HepG2 (cell line): ENCODE data around the gene CBFA2T2. TPM values are rescaled to one million over a fixed set of nuclear protein-coding genes. Genes with fewer than 3 reads are reported as not detected.

Source experiments
- DNMT3B ChIP-seq: conservative IDR thresholded peaks from 2 replicates; pipeline ENCODE4 v1.6.1; 2016; ENCODE audit warnings: missing biosample characterization, control low read depth
- EP300 ChIP-seq, 3 experiments: sonication (generic) in 1 of 3; formaldehyde crosslinking in 1 of 3; IDR thresholded peaks; 2 replicates each; pipeline versions ENCODE4 v1.5.1 to v1.6.1; 2011 to 2020; ENCODE audit warnings: low read depth in 2 of 3, low read length in 2 of 3, borderline replicate concordance in 1 of 3, improper control_type of control experiment in 1 of 3, mild to moderate bottlenecking in 1 of 3, missing genetic modification reagents in 1 of 3, moderate library complexity in 1 of 3
- FOXA3 ChIP-seq: IDR thresholded peaks from 2 replicates; pipeline ENCODE4 v1.6.1; 2016; ENCODE audit warnings: missing genetic modification reagents, missing compliant biosample characterization
- HDAC6 ChIP-seq: fragments of 200-600 bp; sonication (generic); IDR thresholded peaks from 2 replicates; pipeline ENCODE4 v1.7.0; 2017; ENCODE audit warnings: mild to moderate bottlenecking, antibody characterized with exemption, low read length, low read depth
- LCORL ChIP-seq, 2 experiments: fragments of 450-650 bp in 1 of 2; sonication (generic) in 1 of 2; formaldehyde crosslinking in 1 of 2; IDR thresholded peaks; 2 replicates each; pipeline versions ENCODE4 v1.5.0 to v1.6.1; 2017 to 2020; ENCODE audit warnings: antibody characterized with exemption in 1 of 2, missing genetic modification reagents in 1 of 2
- PITX1 ChIP-seq: sonication (generic); formaldehyde crosslinking; IDR thresholded peaks from 2 replicates; pipeline ENCODE4 v1.5.1; 2020; ENCODE audit warnings: mild to moderate bottlenecking, missing genetic modification reagents
- PPARG ChIP-seq: conservative IDR thresholded peaks from 2 replicates; pipeline ENCODE4 v1.6.1; 2016; ENCODE audit warnings: missing biosample characterization, missing genetic modification reagents
- REXO4 ChIP-seq: sonication (generic); formaldehyde crosslinking; IDR thresholded peaks from 2 replicates; pipeline ENCODE4 v1.8.0; 2022; ENCODE audit warnings: missing genetic modification reagents, mild to moderate bottlenecking, borderline replicate concordance
- SALL1 ChIP-seq: sonication (generic); formaldehyde crosslinking; IDR thresholded peaks from 2 replicates; pipeline ENCODE4 v1.8.0; 2022; ENCODE audit warnings: mild to moderate bottlenecking, missing genetic modification reagents
- SRSF9 ChIP-seq: fragments of 200-400 bp; formaldehyde crosslinking; IDR thresholded peaks from 2 replicates; pipeline ENCODE4 v1.6.1; 2018; ENCODE audit warnings: borderline replicate concordance, mild to moderate bottlenecking, low read depth, low read length; ENCODE audit not compliant: insufficient read depth, poor library complexity, severe bottlenecking
- ZNF138 ChIP-seq: sonication (generic); formaldehyde crosslinking; IDR thresholded peaks from 2 replicates; pipeline ENCODE4 v1.5.0; 2020; ENCODE audit warnings: mild to moderate bottlenecking, low read depth, missing genetic modification reagents
- ZNF292 ChIP-seq: sonication (generic); formaldehyde crosslinking; IDR thresholded peaks from 2 replicates; pipeline ENCODE4 v1.8.1; 2022; ENCODE audit warnings: mild to moderate bottlenecking, low read depth, missing genetic modification reagents, borderline replicate concordance
- ZSCAN12 ChIP-seq: sonication (generic); formaldehyde crosslinking; IDR thresholded peaks from 2 replicates; pipeline ENCODE4 v1.9.0; 2021; ENCODE audit warnings: mild to moderate bottlenecking, missing genetic modification reagents
- polyA plus RNA-seq, 8 experiments: library from polyadenylated mRNA; depleted of rRNA in 3 of 8; stranded (reverse) in 7 of 8; unstranded in 1 of 8; fragments of >200 nt; fragmentation: Illumina TruSeq in 4 of 8; extraction: Trizol in 4 of 8; gene quantifications; 2 replicates each; pipeline versions ENCODE4 v1.2.1 to v1.2.3, GENCODE V29; 2011 to 2016; ENCODE audit warnings: low read depth in 4 of 8, missing spikeins in 1 of 8, mixed read lengths in 1 of 8; ENCODE audit not compliant: insufficient read depth in 1 of 8
- total RNA-seq, 5 experiments: library from RNA; depleted of rRNA; stranded (reverse); fragments of >200 nt; fragmentation: Illumina TruSeq; extraction: Trizol; gene quantifications; 2 replicates each; pipeline ENCODE4 v1.2.3, GENCODE V29; 2016; ENCODE audit warnings: low read depth in 1 of 5
- TF ChIP-seq, protein P1 (sequence below): sonication (generic); formaldehyde crosslinking; IDR thresholded peaks from 2 replicates; pipeline ENCODE4 v1.4.0; 2020; ENCODE audit warnings: missing genetic modification reagents, mild to moderate bottlenecking, borderline replicate concordance
- TF ChIP-seq, protein P2 (sequence below): sonication (generic); formaldehyde crosslinking; IDR thresholded peaks from 2 replicates; pipeline ENCODE4 v1.8.0; 2022; ENCODE audit warnings: mild to moderate bottlenecking, missing genetic modification reagents
- TF ChIP-seq, protein P3 (sequence below), 2 experiments: IDR thresholded peaks; 2 replicates each; pipeline ENCODE4 v1.6.1; 2011 to 2012; ENCODE audit warnings: low read length in 2 of 2, borderline replicate concordance in 1 of 2, low read depth in 1 of 2, mild to moderate bottlenecking in 1 of 2, moderate library complexity in 1 of 2
- TF ChIP-seq, protein P4 (sequence below): sonication (generic); formaldehyde crosslinking; IDR thresholded peaks from 2 replicates; pipeline ENCODE4 v1.4.0; 2020; ENCODE audit warnings: missing genetic modification reagents, borderline replicate concordance

CBFA2T2 gene
- total and polyA plus RNA-seq, 2 of the 13 experiments (the other 11 are each of a cell fraction or from before 2014, with no cell fraction given) = 6.3 to 21.2 TPM

DNA sequence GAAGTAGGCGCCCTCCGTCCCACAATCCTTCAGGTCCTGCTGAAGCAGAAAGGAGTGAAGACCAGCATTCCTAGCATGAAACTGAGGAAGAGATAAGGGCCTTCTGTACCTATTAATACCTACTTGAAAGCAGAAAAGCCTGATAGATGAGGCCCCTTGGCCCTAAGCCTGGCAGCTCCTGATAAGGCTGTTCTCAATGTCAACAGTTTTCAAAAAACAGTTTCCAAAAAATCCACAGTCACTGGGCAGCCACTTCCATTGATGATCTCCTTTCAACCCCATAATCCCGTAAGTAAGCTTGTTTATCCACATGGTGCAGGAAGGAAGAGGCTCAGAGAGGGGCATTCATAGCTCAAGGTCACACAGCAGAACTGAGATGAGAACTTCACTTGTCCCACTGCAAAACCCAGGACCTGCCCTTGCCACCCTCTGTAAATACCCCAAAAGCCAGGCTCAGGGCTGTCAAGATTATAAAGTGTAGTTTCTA is 199.1 kb downstream of the CBFA2T2 start (continued):
- TF ChIP-seq, protein P1, sequence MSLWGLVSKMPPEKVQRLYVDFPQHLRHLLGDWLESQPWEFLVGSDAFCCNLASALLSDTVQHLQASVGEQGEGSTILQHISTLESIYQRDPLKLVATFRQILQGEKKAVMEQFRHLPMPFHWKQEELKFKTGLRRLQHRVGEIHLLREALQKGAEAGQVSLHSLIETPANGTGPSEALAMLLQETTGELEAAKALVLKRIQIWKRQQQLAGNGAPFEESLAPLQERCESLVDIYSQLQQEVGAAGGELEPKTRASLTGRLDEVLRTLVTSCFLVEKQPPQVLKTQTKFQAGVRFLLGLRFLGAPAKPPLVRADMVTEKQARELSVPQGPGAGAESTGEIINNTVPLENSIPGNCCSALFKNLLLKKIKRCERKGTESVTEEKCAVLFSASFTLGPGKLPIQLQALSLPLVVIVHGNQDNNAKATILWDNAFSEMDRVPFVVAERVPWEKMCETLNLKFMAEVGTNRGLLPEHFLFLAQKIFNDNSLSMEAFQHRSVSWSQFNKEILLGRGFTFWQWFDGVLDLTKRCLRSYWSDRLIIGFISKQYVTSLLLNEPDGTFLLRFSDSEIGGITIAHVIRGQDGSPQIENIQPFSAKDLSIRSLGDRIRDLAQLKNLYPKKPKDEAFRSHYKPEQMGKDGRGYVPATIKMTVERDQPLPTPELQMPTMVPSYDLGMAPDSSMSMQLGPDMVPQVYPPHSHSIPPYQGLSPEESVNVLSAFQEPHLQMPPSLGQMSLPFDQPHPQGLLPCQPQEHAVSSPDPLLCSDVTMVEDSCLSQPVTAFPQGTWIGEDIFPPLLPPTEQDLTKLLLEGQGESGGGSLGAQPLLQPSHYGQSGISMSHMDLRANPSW = no peak
- TF ChIP-seq HDAC6 (no peak), FOXA3 (peak; percentile 67), LCORL (IDR thresholded peaks at IDR 0.05) (no peak), LCORL (CRISPR knock-in tag; IDR thresholded peaks at IDR 0.05) (peak; percentile 55; the same call in 1 of the 2 replicates), REXO4 (CRISPR knock-in tag) (no peak), PITX1 (CRISPR knock-in tag) (peak; percentile 91), ZNF292 (CRISPR knock-in tag) (0 out of 2 replicates have a peak, but pooled peaks have one; percentile 24), PPARG (CRISPR knock-in tag) (peak; percentile 48), DNMT3B (CRISPR knock-in tag) (0 out of 2 replicates have a peak, but pooled peaks have one; percentile 25), EP300 (IDR thresholded peaks at IDR 0.05; ENCODE audit: low read depth in 2 of 2, low read length in 2 of 2) (peak in 1 of 2 experiments; percentile 77; a peak in 1 of 4 replicates), EP300 (CRISPR knock-in tag; IDR thresholded peaks at IDR 0.05; ENCODE audit: borderline replicate concordance) (peak; percentile 91), ZNF138 (no peak), SRSF9 (no peak), ZSCAN12 (CRISPR knock-in tag) (no peak), SALL1 (CRISPR knock-in tag) (peak; percentile 46; the same call in 1 of the 2 replicates)
- TF ChIP-seq, protein P2, sequence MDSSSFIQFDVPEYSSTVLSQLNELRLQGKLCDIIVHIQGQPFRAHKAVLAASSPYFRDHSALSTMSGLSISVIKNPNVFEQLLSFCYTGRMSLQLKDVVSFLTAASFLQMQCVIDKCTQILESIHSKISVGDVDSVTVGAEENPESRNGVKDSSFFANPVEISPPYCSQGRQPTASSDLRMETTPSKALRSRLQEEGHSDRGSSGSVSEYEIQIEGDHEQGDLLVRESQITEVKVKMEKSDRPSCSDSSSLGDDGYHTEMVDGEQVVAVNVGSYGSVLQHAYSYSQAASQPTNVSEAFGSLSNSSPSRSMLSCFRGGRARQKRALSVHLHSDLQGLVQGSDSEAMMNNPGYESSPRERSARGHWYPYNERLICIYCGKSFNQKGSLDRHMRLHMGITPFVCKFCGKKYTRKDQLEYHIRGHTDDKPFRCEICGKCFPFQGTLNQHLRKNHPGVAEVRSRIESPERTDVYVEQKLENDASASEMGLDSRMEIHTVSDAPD (CRISPR knock-in tag) = 0 out of 2 replicates have a peak, but pooled peaks have one; percentile 47
- TF ChIP-seq, protein P3, sequence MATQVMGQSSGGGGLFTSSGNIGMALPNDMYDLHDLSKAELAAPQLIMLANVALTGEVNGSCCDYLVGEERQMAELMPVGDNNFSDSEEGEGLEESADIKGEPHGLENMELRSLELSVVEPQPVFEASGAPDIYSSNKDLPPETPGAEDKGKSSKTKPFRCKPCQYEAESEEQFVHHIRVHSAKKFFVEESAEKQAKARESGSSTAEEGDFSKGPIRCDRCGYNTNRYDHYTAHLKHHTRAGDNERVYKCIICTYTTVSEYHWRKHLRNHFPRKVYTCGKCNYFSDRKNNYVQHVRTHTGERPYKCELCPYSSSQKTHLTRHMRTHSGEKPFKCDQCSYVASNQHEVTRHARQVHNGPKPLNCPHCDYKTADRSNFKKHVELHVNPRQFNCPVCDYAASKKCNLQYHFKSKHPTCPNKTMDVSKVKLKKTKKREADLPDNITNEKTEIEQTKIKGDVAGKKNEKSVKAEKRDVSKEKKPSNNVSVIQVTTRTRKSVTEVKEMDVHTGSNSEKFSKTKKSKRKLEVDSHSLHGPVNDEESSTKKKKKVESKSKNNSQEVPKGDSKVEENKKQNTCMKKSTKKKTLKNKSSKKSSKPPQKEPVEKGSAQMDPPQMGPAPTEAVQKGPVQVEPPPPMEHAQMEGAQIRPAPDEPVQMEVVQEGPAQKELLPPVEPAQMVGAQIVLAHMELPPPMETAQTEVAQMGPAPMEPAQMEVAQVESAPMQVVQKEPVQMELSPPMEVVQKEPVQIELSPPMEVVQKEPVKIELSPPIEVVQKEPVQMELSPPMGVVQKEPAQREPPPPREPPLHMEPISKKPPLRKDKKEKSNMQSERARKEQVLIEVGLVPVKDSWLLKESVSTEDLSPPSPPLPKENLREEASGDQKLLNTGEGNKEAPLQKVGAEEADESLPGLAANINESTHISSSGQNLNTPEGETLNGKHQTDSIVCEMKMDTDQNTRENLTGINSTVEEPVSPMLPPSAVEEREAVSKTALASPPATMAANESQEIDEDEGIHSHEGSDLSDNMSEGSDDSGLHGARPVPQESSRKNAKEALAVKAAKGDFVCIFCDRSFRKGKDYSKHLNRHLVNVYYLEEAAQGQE (IDR thresholded peaks at IDR 0.05; ENCODE audit: borderline replicate concordance in 1 of 2, low read depth in 1 of 2, low read length in 2 of 2) = no peak
- TF ChIP-seq, protein P4, sequence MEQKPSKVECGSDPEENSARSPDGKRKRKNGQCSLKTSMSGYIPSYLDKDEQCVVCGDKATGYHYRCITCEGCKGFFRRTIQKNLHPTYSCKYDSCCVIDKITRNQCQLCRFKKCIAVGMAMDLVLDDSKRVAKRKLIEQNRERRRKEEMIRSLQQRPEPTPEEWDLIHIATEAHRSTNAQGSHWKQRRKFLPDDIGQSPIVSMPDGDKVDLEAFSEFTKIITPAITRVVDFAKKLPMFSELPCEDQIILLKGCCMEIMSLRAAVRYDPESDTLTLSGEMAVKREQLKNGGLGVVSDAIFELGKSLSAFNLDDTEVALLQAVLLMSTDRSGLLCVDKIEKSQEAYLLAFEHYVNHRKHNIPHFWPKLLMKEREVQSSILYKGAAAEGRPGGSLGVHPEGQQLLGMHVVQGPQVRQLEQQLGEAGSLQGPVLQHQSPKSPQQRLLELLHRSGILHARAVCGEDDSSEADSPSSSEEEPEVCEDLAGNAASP (CRISPR knock-in tag) = peak; percentile 60
